ENCODE measurements around the gene BDKRB2. TPM values are rescaled to one million over a fixed set of nuclear protein-coding genes. Genes with fewer than 3 reads are reported as not detected.

BDKRB2 gene
- total RNA-seq, 1 donor from 2014 or later, result not detected

- Mint-ChIP-seq H3K9me3 (no peaks in the 10 kb centered on the region), H3K4me3 (no peak overlapping the region), H3K27me3 (peaks cover 39% of the 10 kb centered on the region), H3K36me3 (ENCODE audit: low read depth) (no peaks in the 10 kb centered on the region), H3K27ac (no peak overlapping the region), H3K4me1 (peaks cover 10% of the 10 kb centered on the region)
- no peak for ATAC-seq (ENCODE audit: low read depth)
- CTCF ChIA-PET, result no interaction called here
- POLR2A ChIA-PET, result no interaction called here
- intact Hi-C loops (cut with micrococcal nuclease), result no loop called here
- no peak for DNase-seq
- no peak for TF ChIP-seq CTCF (IDR thresholded peaks at IDR 0.05)
Observed at GRCh38 chr14:96201965-96202364, 2.7 kb upstream of the BDKRB2 start.

GRCh38 chr14:96202441-96203094, 2.1 kb upstream of the BDKRB2 start:
- Mint-ChIP-seq H3K27ac (no peak overlapping the region), H3K36me3 (ENCODE audit: low read depth) (no peaks in the 10 kb centered on the region), H3K4me1 (peaks cover 10% of the 10 kb centered on the region), H3K27me3 (peaks cover 36% of the 10 kb centered on the region), H3K9me3 (no peaks in the 10 kb centered on the region), H3K4me3 (no peak overlapping the region)
- no peak for TF ChIP-seq CTCF (IDR thresholded peaks at IDR 0.05)
- intact Hi-C loops (cut with micrococcal nuclease), result no loop called here
- ChIA-PET POLR2A (no interaction called here), CTCF (no interaction called here)
- ATAC-seq (ENCODE audit: low read depth) (no peak), DNase-seq (no peak)

GRCh38 chr14:96203116-96203515, 1.5 kb upstream of the BDKRB2 start:
- Mint-ChIP-seq H3K4me3 (no peak overlapping the region), H3K9me3 (no peaks in the 10 kb centered on the region), H3K27me3 (peaks cover 38% of the 10 kb centered on the region), H3K27ac (no peak overlapping the region), H3K36me3 (ENCODE audit: low read depth) (no peaks in the 10 kb centered on the region), H3K4me1 (peaks cover 10% of the 10 kb centered on the region)
- no peak for TF ChIP-seq CTCF (IDR thresholded peaks at IDR 0.05)
- ATAC-seq (ENCODE audit: low read depth) (no peak), DNase-seq (no peak)
- CTCF ChIA-PET, result no interaction called here
- intact Hi-C loops (cut with micrococcal nuclease), result no loop called here
- POLR2A ChIA-PET, result no interaction called here

GRCh38 chr14:96203635-96204034, 1.0 kb upstream of the BDKRB2 start:
- peaks cover 40% of the 10 kb centered on the region for H3K27me3 Mint-ChIP-seq
- ATAC-seq (ENCODE audit: low read depth) (no peak), DNase-seq (no peak)
- H3K4me1 Mint-ChIP-seq, result peaks cover 7% of the 10 kb centered on the region
- no peaks in the 10 kb centered on the region for H3K9me3 Mint-ChIP-seq
- no peak for TF ChIP-seq CTCF (IDR thresholded peaks at IDR 0.05)
- intact Hi-C loops (cut with micrococcal nuclease), result no loop called here
- no peak overlapping the region for H3K4me3 Mint-ChIP-seq
- no peak overlapping the region for H3K27ac Mint-ChIP-seq
- ChIA-PET CTCF (no interaction called here), POLR2A (no interaction called here)
- H3K36me3 Mint-ChIP-seq (ENCODE audit: low read depth), result no peaks in the 10 kb centered on the region

GRCh38 chr14:96205059-96205977, 679 bp downstream of the BDKRB2 start:
- Mint-ChIP-seq H3K36me3 (ENCODE audit: low read depth) (no peaks in the 10 kb centered on the region), H3K4me1 (peaks cover 6% of the 10 kb centered on the region), H3K27me3 (peaks cover 40% of the 10 kb centered on the region), H3K4me3 (no peak overlapping the region), H3K9me3 (no peaks in the 10 kb centered on the region), H3K27ac (no peak overlapping the region)
- ATAC-seq (ENCODE audit: low read depth), result no peak
- DNase-seq, result no peak
- CTCF ChIA-PET, result no interaction called here
- TF ChIP-seq CTCF (IDR thresholded peaks at IDR 0.05), result no peak
- intact Hi-C loops (cut with micrococcal nuclease), result no loop called here
- POLR2A ChIA-PET, result no interaction called here

Data from activated B cell treated with CpG ODN at 0.5 μM for 24 hours (primary cell).